ENCODE measurements around the gene KRT23. TPM values are rescaled to one million over a fixed set of nuclear protein-coding genes. Genes with fewer than 3 reads are reported as not detected.

KRT23 gene
- total and polyA plus RNA-seq, 9 of the 15 experiments (the other 6 are each of a cell fraction or from before 2014, with no cell fraction given) = not detected

- TF ChIP-seq, protein P1, sequence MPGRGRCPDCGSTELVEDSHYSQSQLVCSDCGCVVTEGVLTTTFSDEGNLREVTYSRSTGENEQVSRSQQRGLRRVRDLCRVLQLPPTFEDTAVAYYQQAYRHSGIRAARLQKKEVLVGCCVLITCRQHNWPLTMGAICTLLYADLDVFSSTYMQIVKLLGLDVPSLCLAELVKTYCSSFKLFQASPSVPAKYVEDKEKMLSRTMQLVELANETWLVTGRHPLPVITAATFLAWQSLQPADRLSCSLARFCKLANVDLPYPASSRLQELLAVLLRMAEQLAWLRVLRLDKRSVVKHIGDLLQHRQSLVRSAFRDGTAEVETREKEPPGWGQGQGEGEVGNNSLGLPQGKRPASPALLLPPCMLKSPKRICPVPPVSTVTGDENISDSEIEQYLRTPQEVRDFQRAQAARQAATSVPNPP (IDR thresholded peaks at IDR 0.05; ENCODE audit: borderline replicate concordance, insufficient read depth, insufficient read length) = no peak
These were observed 1.8 kb downstream of the KRT23 start (continued) for GRCh38 chr17:40935624-40936023.

- WGBS (ENCODE audit: insufficient coverage, low coverage, missing lambda C conversion rate) = 0% methylated on average over 2 of the region's 2 CpGs
- intact Hi-C loops (cut with micrococcal nuclease) = no loop called here
- H4K20me1 ChIP-seq (replicated peaks; ENCODE audit: control insufficient read depth, insufficient read depth, low read length) = no peaks in the 10 kb centered on the region
- ATAC-seq = no peak
- no peaks in the 10 kb centered on the region for H3K36me3 ChIP-seq (ENCODE audit: control insufficient read depth, insufficient read depth, low read length)
- no peak for FAIRE-seq
- BruUV-seq (replicated peaks) = no TSS peak
- POLR2A ChIA-PET = interaction anchor here (0.5 to 1.8 kb wide), 3 partner anchors 9 to 47 kb away, joined by 3 to 4 read pairs (median 3); no protein-coding TSS in a partner anchor
- H3K9me3 ChIP-seq (replicated peaks; ENCODE audit: control insufficient read depth, insufficient read depth, low read depth, low read length) = no peaks in the 10 kb centered on the region
- no peaks in the 10 kb centered on the region for H3K9me1 ChIP-seq (ENCODE audit: control insufficient read depth, insufficient read depth, low read length)
- H3K9ac ChIP-seq (ENCODE audit: insufficient read depth in 1 of 2, low read depth in 2 of 2, low read length in 2 of 2) = no peak overlapping the region
- no peak for DNase-seq (ENCODE audit: extremely low read depth in 1 of 4, low spot score in 3 of 4)
- no peaks in the 10 kb centered on the region for H3K79me2 ChIP-seq (ENCODE audit: control insufficient read depth, insufficient read depth, low read length)
- no peak overlapping the region for H2AFZ ChIP-seq (ENCODE audit: low read depth, low read length)
- peaks cover 25 to 26% of the 10 kb centered on the region in 2 experiments for H3K27me3 ChIP-seq (ENCODE audit: control insufficient read depth in 2 of 2, insufficient read depth in 2 of 2, low read length in 2 of 2)
- in situ Hi-C loops (cut with MboI) = no loop called here
- H3K4me3 ChIP-seq = no peak overlapping the region
- CTCF ChIA-PET (ENCODE audit: low intra/inter-chr PET ratio) = interaction anchor here (0.7 kb wide), 1 partner anchor 316 kb away, joined by 3 read pairs; no protein-coding TSS in a partner anchor
- no peak overlapping the region for H3K4me2 ChIP-seq (ENCODE audit: insufficient read depth, low read length)
- no peak overlapping the region for H3K27ac ChIP-seq (ENCODE audit: extremely low read depth, low read depth, low read length)
- H3K4me1 ChIP-seq (replicated peaks in 1 of 2; ENCODE audit: control insufficient read depth in 2 of 2, insufficient read depth in 2 of 2, low read length in 2 of 2) = peaks cover 0 to 5% of the 10 kb centered on the region in 2 experiments; a peak in 2 of 5 replicates
- no peak for TF ChIP-seq MBD1 (CRISPR knock-in tag; IDR thresholded peaks at IDR 0.05)
- no peak for TF ChIP-seq ETV1 (tag; conservative IDR thresholded peaks at IDR 0.05; ENCODE audit: low read depth)
- no peak for TF ChIP-seq SMARCE1 (IDR thresholded peaks at IDR 0.05)
- no peak for TF ChIP-seq SRSF1 (IDR thresholded peaks at IDR 0.05; ENCODE audit: low read depth, low read length)
- no peak for TF ChIP-seq KLF10 (CRISPR knock-in tag; IDR thresholded peaks at IDR 0.05)
- no peak for TF ChIP-seq TAF9B (IDR thresholded peaks at IDR 0.05; ENCODE audit: partially characterized antibody)
- no peak for TF ChIP-seq MEIS2 (IDR thresholded peaks at IDR 0.05; ENCODE audit: partially characterized antibody)
- TF ChIP-seq NCOA6 (IDR thresholded peaks at IDR 0.05) = no peak
- TF ChIP-seq CBFA2T3 (IDR thresholded peaks at IDR 0.05) = no peak
- TF ChIP-seq NELFE (IDR thresholded peaks at IDR 0.05; ENCODE audit: insufficient read depth, insufficient read length) = no peak
- TF ChIP-seq DDX20 (tag; IDR thresholded peaks at IDR 0.05; ENCODE audit: low read depth) = no peak
- no peak for TF ChIP-seq FOXJ2 (tag; IDR thresholded peaks at IDR 0.05)
- no peak for TF ChIP-seq NR3C1 (CRISPR knock-in tag; IDR thresholded peaks at IDR 0.05)
- TF ChIP-seq PURB (CRISPR knock-in tag; IDR thresholded peaks at IDR 0.05; ENCODE audit: low read depth) = no peak
- no peak for TF ChIP-seq THRB (CRISPR knock-in tag; conservative IDR thresholded peaks at IDR 0.05)
- TF ChIP-seq ZNF239 (CRISPR knock-in tag; IDR thresholded peaks at IDR 0.05) = no peak
These were observed 4.8 kb downstream of the KRT23 start for GRCh38 chr17:40932608-40933007.

All from K562 (cell line).